ENCODE results near the gene FMN1.

FMN1 gene

DNA sequence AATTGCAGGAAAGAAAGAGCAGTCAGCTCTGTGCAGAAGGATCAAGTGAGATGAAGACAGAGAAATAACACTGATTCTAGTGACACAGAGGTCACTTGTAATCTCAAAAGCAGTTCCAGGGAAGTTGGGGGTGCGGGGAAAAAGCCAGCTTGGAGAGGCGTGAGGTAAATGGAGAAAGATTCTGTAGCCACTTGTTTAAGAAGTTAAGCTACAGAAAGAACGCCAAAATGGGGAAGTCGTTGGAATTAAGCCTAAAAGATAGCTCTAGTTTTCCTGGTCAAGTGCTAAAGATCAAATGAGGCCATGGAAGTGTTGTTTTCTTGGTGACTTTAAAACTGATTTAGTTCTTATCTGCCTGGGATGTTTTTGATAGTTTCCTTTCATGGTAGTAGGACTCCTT, 324.7 kb downstream of the FMN1 start:
- no peak for DNase-seq (ENCODE audit: low read depth)
- H3K4me3 ChIP-seq (ENCODE audit: low read length): no peak overlapping the region
- TF ChIP-seq, protein P1, sequence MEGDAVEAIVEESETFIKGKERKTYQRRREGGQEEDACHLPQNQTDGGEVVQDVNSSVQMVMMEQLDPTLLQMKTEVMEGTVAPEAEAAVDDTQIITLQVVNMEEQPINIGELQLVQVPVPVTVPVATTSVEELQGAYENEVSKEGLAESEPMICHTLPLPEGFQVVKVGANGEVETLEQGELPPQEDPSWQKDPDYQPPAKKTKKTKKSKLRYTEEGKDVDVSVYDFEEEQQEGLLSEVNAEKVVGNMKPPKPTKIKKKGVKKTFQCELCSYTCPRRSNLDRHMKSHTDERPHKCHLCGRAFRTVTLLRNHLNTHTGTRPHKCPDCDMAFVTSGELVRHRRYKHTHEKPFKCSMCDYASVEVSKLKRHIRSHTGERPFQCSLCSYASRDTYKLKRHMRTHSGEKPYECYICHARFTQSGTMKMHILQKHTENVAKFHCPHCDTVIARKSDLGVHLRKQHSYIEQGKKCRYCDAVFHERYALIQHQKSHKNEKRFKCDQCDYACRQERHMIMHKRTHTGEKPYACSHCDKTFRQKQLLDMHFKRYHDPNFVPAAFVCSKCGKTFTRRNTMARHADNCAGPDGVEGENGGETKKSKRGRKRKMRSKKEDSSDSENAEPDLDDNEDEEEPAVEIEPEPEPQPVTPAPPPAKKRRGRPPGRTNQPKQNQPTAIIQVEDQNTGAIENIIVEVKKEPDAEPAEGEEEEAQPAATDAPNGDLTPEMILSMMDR (IDR thresholded peaks at IDR 0.05; ENCODE audit: insufficient read depth, low read depth, low read length, missing control alignments): no peak

GRCh38 chr15:32867313-32867626, 327.2 kb downstream of the FMN1 start:
- TF ChIP-seq, protein P1 (IDR thresholded peaks at IDR 0.05; ENCODE audit: insufficient read depth, low read depth, low read length, missing control alignments): no peak
- H3K4me3 ChIP-seq (ENCODE audit: low read length): no peak overlapping the region
- DNase-seq (ENCODE audit: low read depth): peak; percentile 85

GRCh38 chr15:32866454-32867312, 327.8 kb downstream of the FMN1 start:
- TF ChIP-seq, protein P1 (IDR thresholded peaks at IDR 0.05; ENCODE audit: insufficient read depth, low read depth, low read length, missing control alignments): no peak
- no peak for DNase-seq (ENCODE audit: low read depth)
- no peak overlapping the region for H3K4me3 ChIP-seq (ENCODE audit: low read length)

GRCh38 chr15:32864841-32865240, 329.7 kb downstream of the FMN1 start:
- H3K4me3 ChIP-seq (ENCODE audit: low read length): no peak overlapping the region
- TF ChIP-seq, protein P1 (IDR thresholded peaks at IDR 0.05; ENCODE audit: insufficient read depth, low read depth, low read length, missing control alignments): no peak
- no peak for DNase-seq (ENCODE audit: low read depth)

- no peak overlapping the region for H3K4me3 ChIP-seq (ENCODE audit: low read length)
- TF ChIP-seq, protein P1 (IDR thresholded peaks at IDR 0.05; ENCODE audit: insufficient read depth, low read depth, low read length, missing control alignments): no peak
- no peak for DNase-seq (ENCODE audit: low read depth)
Observed at GRCh38 chr15:32864051-32864450, 330.5 kb downstream of the FMN1 start.

DNA sequence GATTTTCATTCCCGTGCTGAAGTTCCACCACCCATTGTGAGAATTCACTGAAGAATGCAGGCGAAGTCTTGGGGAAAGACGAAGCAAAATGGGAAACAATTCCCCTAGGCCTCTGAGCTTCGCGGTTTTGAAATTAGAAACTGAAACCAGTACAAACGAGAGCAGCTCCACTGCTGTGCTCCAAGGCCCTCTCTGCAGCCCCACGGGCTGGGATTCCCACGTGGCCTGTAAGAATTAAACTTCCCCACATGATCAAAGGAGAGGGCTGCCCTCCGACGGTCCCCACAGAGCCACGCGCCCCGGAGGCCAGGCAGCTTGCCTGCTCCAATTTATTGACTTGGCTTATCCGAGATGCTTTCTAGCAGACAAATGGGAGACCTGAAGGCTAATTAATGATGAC, 332.8 kb downstream of the FMN1 start:
- H3K4me3 ChIP-seq (ENCODE audit: low read length): no peak overlapping the region
- DNase-seq (ENCODE audit: low read depth): no peak
- TF ChIP-seq, protein P1 (IDR thresholded peaks at IDR 0.05; ENCODE audit: insufficient read depth, low read depth, low read length, missing control alignments): no peak

DNA sequence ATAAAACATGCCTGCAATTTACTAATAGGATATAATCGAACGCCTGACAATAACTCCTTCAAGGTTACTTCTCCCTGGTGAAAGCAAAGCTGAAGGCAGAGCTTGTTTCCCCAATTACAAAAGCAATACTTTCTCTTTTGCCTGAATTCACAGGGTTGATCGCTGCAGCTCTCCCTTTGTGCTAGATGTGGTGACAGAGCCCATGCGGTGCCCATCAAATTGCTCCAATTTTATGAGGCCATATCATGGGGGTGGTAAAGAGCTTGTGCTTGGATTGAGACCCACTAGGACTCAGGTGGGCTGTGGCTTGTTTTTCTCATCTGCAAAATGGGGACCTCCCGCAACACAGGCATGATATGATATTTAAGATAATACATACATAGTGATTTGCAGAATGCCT, 333.3 kb downstream of the FMN1 start:
- H3K4me3 ChIP-seq (ENCODE audit: low read length): no peak overlapping the region
- no peak for DNase-seq (ENCODE audit: low read depth)
- TF ChIP-seq, protein P1 (IDR thresholded peaks at IDR 0.05; ENCODE audit: insufficient read depth, low read depth, low read length, missing control alignments): no peak

Measured in epithelial cell of esophagus (primary cell).